GM12891 (cell line): ENCODE results near the gene NUP93.
"Not testable (repeated sequence)": the region's sequence is repeated elsewhere in the genome, so short reads cannot be mapped to it uniquely, and the experiment has no call there.

Experiments used
- POLR2A ChIP-seq: IDR thresholded peaks from 2 replicates; pipeline ENCODE4 v1.6.1; 2011; ENCODE audit warnings: low read depth, low read length, control low read depth
- POLR2AphosphoS5 ChIP-seq: IDR thresholded peaks from 2 replicates; pipeline ENCODE4 v1.6.1; 2011; ENCODE audit warnings: low read depth, low read length, control low read depth
- SPI1 ChIP-seq: IDR thresholded peaks from 2 replicates; pipeline ENCODE4 v1.6.1; 2011; ENCODE audit warnings: low read depth, low read length, control low read depth

DNA sequence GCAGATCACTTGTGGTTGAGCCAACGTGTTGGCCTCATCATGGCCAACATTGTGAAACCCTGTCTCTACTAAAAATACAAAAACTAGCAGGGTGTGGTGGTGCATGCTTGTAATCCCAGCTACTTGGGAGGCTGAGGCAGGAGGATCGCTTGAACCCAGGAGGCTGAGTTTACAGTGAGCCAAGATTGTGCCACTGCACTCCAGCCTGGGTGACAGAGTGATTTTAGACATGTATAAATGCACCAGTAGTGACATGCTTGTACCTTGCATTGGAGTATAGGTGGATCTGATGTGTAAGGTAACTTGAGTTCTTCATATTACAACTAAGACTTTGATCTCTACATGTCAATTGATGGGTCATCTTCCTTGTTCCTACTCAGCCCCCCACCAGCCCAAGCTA, 67.1 kb downstream of the NUP93 start:
- not testable (repeated sequence) for TF ChIP-seq SPI1, POLR2AphosphoS5, POLR2A
